ENCODE measurements around the gene CELF6. TPM values are rescaled to one million over a fixed set of nuclear protein-coding genes. Genes with fewer than 3 reads are reported as not detected.

The CELF6 gene
- total RNA-seq, 2 experiments from 2014 or later = 2.4 TPM

- ATAC-seq (ENCODE audit: poor library complexity) (no peak), DNase-seq (no peak)
- H3K4me3 ChIP-seq (ENCODE audit: low read length) = no peak overlapping the region
- intact Hi-C loops (cut with DNase I, micrococcal nuclease) = no loop called here
- H3K4me1 Mint-ChIP-seq (ENCODE audit: low read depth) = no peaks in the 10 kb centered on the region
- no peaks in the 10 kb centered on the region for H3K9me3 Mint-ChIP-seq
- no peak overlapping the region for H3K27ac Mint-ChIP-seq
- no peaks in the 10 kb centered on the region for H3K36me3 ChIP-seq (ENCODE audit: insufficient read depth, low read length)
- no peaks in the 10 kb centered on the region for H3K27me3 Mint-ChIP-seq
- POLR2A ChIA-PET = no interaction called here
- no peaks in the 10 kb centered on the region for H3K9me3 ChIP-seq (ENCODE audit: control insufficient read depth in 1 of 2, insufficient read depth in 1 of 2, low read length in 2 of 2)
- H3K27ac ChIP-seq (ENCODE audit: low read depth in 1 of 2, low read length in 2 of 2) = no peak overlapping the region
- H3K36me3 Mint-ChIP-seq (ENCODE audit: low read depth) = no peaks in the 10 kb centered on the region
- CTCF ChIA-PET = no interaction called here
- peaks cover 11% of the 10 kb centered on the region for H3K4me1 ChIP-seq (ENCODE audit: insufficient read depth, low read length)
- TF ChIP-seq CTCF (IDR thresholded peaks at IDR 0.05) = no peak
- H3K4me3 Mint-ChIP-seq = no peak overlapping the region
- H3K27me3 ChIP-seq (ENCODE audit: control insufficient read depth in 1 of 2, insufficient read depth in 2 of 2, low read length in 2 of 2) = no peaks in the 10 kb centered on the region
Measured at GRCh38 chr15:72307026-72307425, 12.9 kb downstream of the CELF6 start.

- CTCF ChIA-PET = no interaction called here
- intact Hi-C loops (cut with DNase I, micrococcal nuclease) = no loop called here
- H3K4me1 ChIP-seq (ENCODE audit: insufficient read depth, low read length) = peaks cover 11% of the 10 kb centered on the region
- Mint-ChIP-seq H3K27me3 (no peaks in the 10 kb centered on the region), H3K4me3 (no peak overlapping the region), H3K27ac (no peak overlapping the region), H3K36me3 (ENCODE audit: low read depth) (no peaks in the 10 kb centered on the region), H3K4me1 (ENCODE audit: low read depth) (no peaks in the 10 kb centered on the region), H3K9me3 (no peaks in the 10 kb centered on the region)
- no peak overlapping the region for H3K27ac ChIP-seq (ENCODE audit: low read depth in 1 of 2, low read length in 2 of 2)
- peak; percentile 79 for ATAC-seq (ENCODE audit: poor library complexity)
- TF ChIP-seq CTCF (IDR thresholded peaks at IDR 0.05) = no peak
- H3K27me3 ChIP-seq (ENCODE audit: control insufficient read depth in 1 of 2, insufficient read depth in 2 of 2, low read length in 2 of 2) = no peaks in the 10 kb centered on the region
- no peak overlapping the region for H3K4me3 ChIP-seq (ENCODE audit: low read length)
- no peaks in the 10 kb centered on the region for H3K36me3 ChIP-seq (ENCODE audit: insufficient read depth, low read length)
- DNase-seq = peak; percentile 11 to 85 (median 38)
- H3K9me3 ChIP-seq (ENCODE audit: control insufficient read depth in 1 of 2, insufficient read depth in 1 of 2, low read length in 2 of 2) = no peaks in the 10 kb centered on the region
- POLR2A ChIA-PET = no interaction called here
Measured at GRCh38 chr15:72306211-72306785, 13.7 kb downstream of the CELF6 start.

- POLR2A ChIA-PET = no interaction called here
- intact Hi-C loops (cut with DNase I, micrococcal nuclease) = no loop called here
- no peak overlapping the region for H3K4me3 ChIP-seq (ENCODE audit: low read length)
- ATAC-seq (ENCODE audit: poor library complexity) = no peak
- peaks cover 11% of the 10 kb centered on the region for H3K4me1 ChIP-seq (ENCODE audit: insufficient read depth, low read length)
- no peaks in the 10 kb centered on the region for H3K36me3 Mint-ChIP-seq (ENCODE audit: low read depth)
- no peak for TF ChIP-seq CTCF (IDR thresholded peaks at IDR 0.05)
- H3K27me3 ChIP-seq (ENCODE audit: control insufficient read depth in 1 of 2, insufficient read depth in 2 of 2, low read length in 2 of 2) = no peaks in the 10 kb centered on the region
- no peak overlapping the region for H3K27ac Mint-ChIP-seq
- no peaks in the 10 kb centered on the region for H3K9me3 ChIP-seq (ENCODE audit: control insufficient read depth in 1 of 2, insufficient read depth in 1 of 2, low read length in 2 of 2)
- H3K27ac ChIP-seq (ENCODE audit: low read depth in 1 of 2, low read length in 2 of 2) = no peak overlapping the region
- H3K9me3 Mint-ChIP-seq = no peaks in the 10 kb centered on the region
- DNase-seq = no peak
- H3K36me3 ChIP-seq (ENCODE audit: insufficient read depth, low read length) = no peaks in the 10 kb centered on the region
- no peaks in the 10 kb centered on the region for H3K4me1 Mint-ChIP-seq (ENCODE audit: low read depth)
- H3K27me3 Mint-ChIP-seq = no peaks in the 10 kb centered on the region
- CTCF ChIA-PET = no interaction called here
- no peak overlapping the region for H3K4me3 Mint-ChIP-seq
Measured at GRCh38 chr15:72304596-72304995, 15.4 kb downstream of the CELF6 start.

All from CD4-positive, alpha-beta T cell (primary cell).